ENCODE measurements around the gene IMP4. TPM values are rescaled to one million over a fixed set of nuclear protein-coding genes. Genes with fewer than 3 reads are reported as not detected.

Gene IMP4
- polyA plus RNA-seq, 1 of the 3 experiments (the other 2 are of a cell fraction) = 252 TPM

GRCh38 chr2:130363479-130363878 lies 20.8 kb downstream of the IMP4 start:
- Histone ChIP-seq H3F3A (replicated peaks; ENCODE audit: insufficient read depth) (no peaks in the 10 kb centered on the region), H3K79me2 (ENCODE audit: insufficient read depth) (no peaks in the 10 kb centered on the region), H3K4me3 (ENCODE audit: low read depth in 2 of 2, low read length in 1 of 2) (no peak overlapping the region), H3K36me3 (replicated peaks in 1 of 2; ENCODE audit: control insufficient read depth in 1 of 2, insufficient read depth in 2 of 2, low read length in 1 of 2) (no peaks in the 10 kb centered on the region), H4K20me1 (ENCODE audit: insufficient read depth) (no peaks in the 10 kb centered on the region), H3K27me3 (ENCODE audit: insufficient read depth) (no peaks in the 10 kb centered on the region), H3K4me1 (ENCODE audit: control insufficient read depth in 1 of 2, insufficient read depth in 2 of 2, low read depth in 1 of 2, low read length in 1 of 2) (no peaks in the 10 kb centered on the region), H3K9ac (no peak overlapping the region), H2AFZ (ENCODE audit: low read depth) (no peak overlapping the region), H3K9me3 (no peaks in the 10 kb centered on the region), H3K4me2 (no peak overlapping the region), H3K27ac (ENCODE audit: low read depth in 2 of 2, low read length in 1 of 2) (no peak overlapping the region), H3K9me2 (no peaks in the 10 kb centered on the region)
- POLR2A ChIA-PET = no interaction called here
- no peak for DNase-seq
- TF ChIP-seq RFX5 (IDR thresholded peaks at IDR 0.05; ENCODE audit: low read length) (no peak), CTCF (IDR thresholded peaks at IDR 0.05) (no peak), NFIC (IDR thresholded peaks at IDR 0.05; ENCODE audit: borderline replicate concordance) (no peak), POLR2AphosphoS5 (IDR thresholded peaks at IDR 0.05; ENCODE audit: low read depth, low read length) (no peak), RCOR1 (IDR thresholded peaks at IDR 0.05; ENCODE audit: low read length) (no peak), FOSL2 (IDR thresholded peaks at IDR 0.05; ENCODE audit: borderline replicate concordance, low read depth) (no peak), TEAD4 (IDR thresholded peaks at IDR 0.05; ENCODE audit: borderline replicate concordance, insufficient read depth) (no peak), FOXM1 (IDR thresholded peaks at IDR 0.05; ENCODE audit: low read depth) (no peak), GATA2 (CRISPR knock-in tag; IDR thresholded peaks at IDR 0.05) (no peak), ELF1 (IDR thresholded peaks at IDR 0.05) (no peak), EZH2phosphoT487 (IDR thresholded peaks at IDR 0.05; ENCODE audit: borderline replicate concordance, low read depth) (no peak)
- CTCF ChIA-PET = interaction anchor here (2.1 kb wide), 1 partner anchor 9 kb away, joined by 7 read pairs; no protein-coding TSS in a partner anchor

DNA sequence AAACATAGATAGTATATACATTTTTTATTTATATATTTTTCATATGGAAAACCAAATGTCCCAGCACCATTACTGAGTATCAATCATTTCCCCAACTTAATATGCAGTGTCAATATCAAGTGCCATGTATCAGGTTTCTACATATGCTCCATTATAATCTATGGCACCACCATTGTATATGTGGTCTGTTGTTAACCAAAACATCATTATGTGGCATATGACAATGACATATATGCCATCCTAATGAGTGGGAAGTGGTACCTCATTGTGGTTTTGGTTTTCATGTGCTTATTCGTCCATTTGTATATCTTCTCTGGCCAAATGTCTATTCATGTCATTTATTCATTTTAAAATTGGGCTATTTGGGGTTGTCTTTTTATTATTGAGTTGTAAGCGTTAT lies 22.4 kb downstream of the IMP4 start:
- DNase-seq = no peak
- no peak overlapping the region for H3K9ac ChIP-seq
- H3K36me3 ChIP-seq (replicated peaks in 1 of 2; ENCODE audit: control insufficient read depth in 1 of 2, insufficient read depth in 2 of 2, low read length in 1 of 2) = peaks cover 0 to 3% of the 10 kb centered on the region in 2 experiments
- H3K27me3 ChIP-seq (ENCODE audit: insufficient read depth) = no peaks in the 10 kb centered on the region
- TF ChIP-seq MEF2A (IDR thresholded peaks at IDR 0.05; ENCODE audit: borderline replicate concordance, low read depth) (no peak), EZH2phosphoT487 (IDR thresholded peaks at IDR 0.05; ENCODE audit: borderline replicate concordance, low read depth) (no peak)
- peaks cover 3% of the 10 kb centered on the region for H3F3A ChIP-seq (replicated peaks; ENCODE audit: insufficient read depth)
- ChIA-PET CTCF (no interaction called here), POLR2A (no interaction called here)
- 73% methylated on average over 2 of the region's 2 CpGs for WGBS (ENCODE audit: low lambda C conversion rate)
- no peak overlapping the region for H3K4me2 ChIP-seq
- H3K27ac ChIP-seq (ENCODE audit: low read depth in 2 of 2, low read length in 1 of 2) = no peak overlapping the region
- no peak overlapping the region for H2AFZ ChIP-seq (ENCODE audit: low read depth)
- H3K79me2 ChIP-seq (ENCODE audit: insufficient read depth) = no peaks in the 10 kb centered on the region
- H4K20me1 ChIP-seq (ENCODE audit: insufficient read depth) = no peaks in the 10 kb centered on the region
- H3K4me1 ChIP-seq (ENCODE audit: control insufficient read depth in 1 of 2, insufficient read depth in 2 of 2, low read depth in 1 of 2, low read length in 1 of 2) = no peaks in the 10 kb centered on the region
- no peaks in the 10 kb centered on the region for H3K9me2 ChIP-seq
- no peak overlapping the region for H3K4me3 ChIP-seq (ENCODE audit: low read depth in 2 of 2, low read length in 1 of 2)
- no peaks in the 10 kb centered on the region for H3K9me3 ChIP-seq

DNA sequence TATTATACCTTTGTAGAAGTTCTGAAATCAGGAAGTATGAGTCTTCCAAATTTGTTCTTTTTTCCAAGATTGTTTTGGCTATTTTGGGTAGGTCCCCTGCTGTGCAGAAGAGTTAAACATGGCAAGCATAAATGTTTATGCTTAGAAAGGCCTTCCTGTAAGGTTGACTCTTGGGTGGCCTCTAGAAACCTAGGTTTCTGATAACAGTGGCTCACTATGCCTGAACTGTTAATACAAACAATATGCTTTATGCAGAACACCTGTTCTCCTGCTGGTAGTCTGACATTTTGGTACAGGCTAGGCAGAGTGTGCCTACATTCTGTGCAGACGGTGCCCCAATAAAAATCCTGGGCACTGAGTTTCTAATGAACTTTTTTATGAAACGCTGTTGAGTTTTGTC lies 23.3 kb downstream of the IMP4 start:
- Histone ChIP-seq H3K9me2 (no peaks in the 10 kb centered on the region), H3K9me3 (no peaks in the 10 kb centered on the region), H3K4me1 (ENCODE audit: control insufficient read depth in 1 of 2, insufficient read depth in 2 of 2, low read depth in 1 of 2, low read length in 1 of 2) (peaks cover 0 to 2% of the 10 kb centered on the region in 2 experiments; a peak in 1 of 4 replicates), H2AFZ (ENCODE audit: low read depth) (no peak overlapping the region), H3K4me3 (ENCODE audit: low read depth in 2 of 2, low read length in 1 of 2) (no peak overlapping the region), H3K36me3 (replicated peaks in 1 of 2; ENCODE audit: control insufficient read depth in 1 of 2, insufficient read depth in 2 of 2, low read length in 1 of 2) (peaks cover 0 to 3% of the 10 kb centered on the region in 2 experiments), H4K20me1 (ENCODE audit: insufficient read depth) (no peaks in the 10 kb centered on the region), H3F3A (replicated peaks; ENCODE audit: insufficient read depth) (peaks cover 3% of the 10 kb centered on the region), H3K79me2 (ENCODE audit: insufficient read depth) (peaks cover 4% of the 10 kb centered on the region; the same call in 1 of the 2 replicates), H3K27ac (ENCODE audit: low read depth in 2 of 2, low read length in 1 of 2) (no peak overlapping the region), H3K27me3 (ENCODE audit: insufficient read depth) (no peaks in the 10 kb centered on the region), H3K4me2 (no peak overlapping the region), H3K9ac (no peak overlapping the region)
- ChIA-PET CTCF (no interaction called here), POLR2A (no interaction called here)
- WGBS (ENCODE audit: low lambda C conversion rate) = 86% methylated on average over 2 of the region's 2 CpGs
- no peak for DNase-seq
- TF ChIP-seq CTCF (IDR thresholded peaks at IDR 0.05) (no peak), NFIC (IDR thresholded peaks at IDR 0.05; ENCODE audit: borderline replicate concordance) (no peak), YY1 (IDR thresholded peaks at IDR 0.05; ENCODE audit: low read depth) (no peak), MEF2A (IDR thresholded peaks at IDR 0.05; ENCODE audit: borderline replicate concordance, low read depth) (no peak), ZBTB33 (IDR thresholded peaks at IDR 0.05; ENCODE audit: borderline replicate concordance, low read depth) (no peak), MXI1 (IDR thresholded peaks at IDR 0.05; ENCODE audit: low read depth, low read length) (no peak), SIN3A (IDR thresholded peaks at IDR 0.05; ENCODE audit: borderline replicate concordance, low read depth, low read length) (no peak), NRF1 (IDR thresholded peaks at IDR 0.05; ENCODE audit: low read depth, low read length) (no peak), TEAD4 (IDR thresholded peaks at IDR 0.05; ENCODE audit: borderline replicate concordance, insufficient read depth) (no peak), GABPA (IDR thresholded peaks at IDR 0.05; ENCODE audit: low read depth) (no peak)

Measured in SK-N-SH (cell line).